AG04450 (cell line): Measurements from ENCODE around the gene RAPGEF2. TPM values are rescaled to one million over a fixed set of nuclear protein-coding genes. Genes with fewer than 3 reads are reported as not detected.

Source experiments
- CTCF ChIA-PET: fragments of 300-600, 350-600 bp; formaldehyde crosslinking; extraction: SDS; loops from one replicate; lab custom pipeline; 2022; ENCODE audit warnings: antibody characterized with exemption, inconsistent platforms; lab: Charles Lee
- POLR2A ChIA-PET: fragments of 350-600 bp; formaldehyde crosslinking; extraction: SDS; loops from one replicate; lab custom pipeline; 2021; ENCODE audit warnings: antibody characterized with exemption, inconsistent platforms; lab: Yijun Ruan, JAX
- DNase-seq: peaks from one replicate; pipeline ENCODE4 v3.0.0-alpha.2; 2011; ENCODE audit warnings: low read depth, low spot score
- H3K27ac ChIP-seq: one replicate; pipeline ENCODE4 v1.5.1; 2012; ENCODE audit warnings: low read depth, low read length, control low read depth
- H3K27me3 ChIP-seq: one replicate; pipeline ENCODE4 v1.6.0; 2012; ENCODE audit warnings: low read length; ENCODE audit not compliant: control insufficient read depth, insufficient read depth
- H3K4me3 ChIP-seq: 2 replicates; pipeline ENCODE4 v1.5.1; 2011; ENCODE audit warnings: mild to moderate bottlenecking, low read depth, low read length, control low read depth
- H3K9me3 ChIP-seq: 2 replicates; pipeline ENCODE4 v1.5.1; 2012; ENCODE audit warnings: low read length; ENCODE audit not compliant: control insufficient read depth, insufficient read depth
- CTCF ChIP-seq: IDR thresholded peaks from 2 replicates; pipeline ENCODE4 v1.5.1; 2011; ENCODE audit warnings: low read depth, low read length, control low read depth, inconsistent platforms
- polyA plus RNA-seq: library from polyadenylated mRNA; depleted of rRNA; stranded (reverse); fragments of >200 nt; gene quantifications from 2 replicates; pipeline ENCODE4 v1.2.3, GENCODE V29; 2011

Gene RAPGEF2
- polyA plus RNA-seq, 1 experiment: 51.5 TPM

- peak overlapping the region; percentile 88 for H3K27ac ChIP-seq
- POLR2A ChIA-PET: interaction anchor here (0.6 to 1.1 kb wide), 2 partner anchors 9 to 17 kb away, joined by 3 read pairs; no protein-coding TSS in a partner anchor
- TF ChIP-seq CTCF: no peak
These were observed 255.3 kb downstream of the RAPGEF2 start for GRCh38 chr4:159358226-159358625.

GRCh38 chr4:159360549-159360948 is 257.7 kb downstream of the RAPGEF2 start:
- DNase-seq: peak; percentile 78
- Histone ChIP-seq H3K27me3 (no peaks in the 10 kb centered on the region), H3K4me3 (no peak overlapping the region), H3K9me3 (peaks cover 2% of the 10 kb centered on the region; the same call in 1 of the 2 replicates), H3K27ac (no peak overlapping the region)
- TF ChIP-seq CTCF: no peak
- CTCF ChIA-PET: interaction anchor here (2.2 kb wide), 1 partner anchor 158 kb away, joined by 4 read pairs; no protein-coding TSS in a partner anchor
- POLR2A ChIA-PET: no interaction called here

More at GRCh38 chr4:159358226-159358625, 255.3 kb downstream of the RAPGEF2 start:
- Histone ChIP-seq H3K27me3 (no peaks in the 10 kb centered on the region), H3K9me3 (no peaks in the 10 kb centered on the region), H3K4me3 (no peak overlapping the region)
- DNase-seq: peak; percentile 63
- CTCF ChIA-PET: no interaction called here

GRCh38 chr4:159363361-159363760 is 260.5 kb downstream of the RAPGEF2 start:
- Histone ChIP-seq H3K9me3 (peaks cover 2% of the 10 kb centered on the region; the same call in 1 of the 2 replicates), H3K27ac (no peak overlapping the region), H3K27me3 (no peaks in the 10 kb centered on the region), H3K4me3 (no peak overlapping the region)
- POLR2A ChIA-PET: no interaction called here
- TF ChIP-seq CTCF: no peak
- CTCF ChIA-PET: no interaction called here
- no peak for DNase-seq

- Histone ChIP-seq H3K27me3 (no peaks in the 10 kb centered on the region), H3K27ac (no peak overlapping the region), H3K4me3 (no peak overlapping the region), H3K9me3 (peaks cover 12% of the 10 kb centered on the region)
- TF ChIP-seq CTCF: no peak
- DNase-seq: no peak
- ChIA-PET POLR2A (interaction anchor here (0.6 kb wide), 1 partner anchor 77 kb away, joined by 3 read pairs; no protein-coding TSS in a partner anchor), CTCF (interaction anchor here (1.2 kb wide), 1 partner anchor 17 kb away, joined by 4 read pairs; no protein-coding TSS in a partner anchor)
These were observed 264.3 kb downstream of the RAPGEF2 start for GRCh38 chr4:159366966-159367780.

- H3K27me3 ChIP-seq: no peaks in the 10 kb centered on the region
- H3K4me3 ChIP-seq: no peak overlapping the region
- no peak overlapping the region for H3K27ac ChIP-seq
- ChIA-PET CTCF (interaction anchor here (1.2 kb wide), 1 partner anchor 16 kb away, joined by 4 read pairs; no protein-coding TSS in a partner anchor), POLR2A (no interaction called here)
- no peak for DNase-seq
- H3K9me3 ChIP-seq: peaks cover 12% of the 10 kb centered on the region
- TF ChIP-seq CTCF: no peak
These were observed 264.9 kb downstream of the RAPGEF2 start for GRCh38 chr4:159367781-159368080.
